Karpas-422 (cell line): Measurements from ENCODE around the gene FRMD3. TPM values are rescaled to one million over a fixed set of nuclear protein-coding genes. Genes with fewer than 3 reads are reported as not detected.

Source experiments
- DNase-seq: peaks from one replicate; pipeline ENCODE4 v3.0.0-alpha.2; 2015
- H2AFZ ChIP-seq: fragments of 200-600 bp; sonication (generic); 2 replicates; pipeline ENCODE4 v1.6.1; 2014; ENCODE audit warnings: antibody characterized with exemption, low read length, mixed read lengths
- H3K27ac ChIP-seq: fragments of 200-600 bp; sonication (generic); 2 replicates; pipeline ENCODE4 v1.5.1; 2014; ENCODE audit warnings: mild to moderate bottlenecking, low read length, moderate library complexity
- H3K27me3 ChIP-seq: fragments of 200-600 bp; sonication (generic); 2 replicates; pipeline ENCODE4 v1.6.1; 2014; ENCODE audit warnings: low read length, mixed read lengths
- H3K36me3 ChIP-seq: fragments of 200-600 bp; sonication (generic); 2 replicates; pipeline ENCODE4 v1.6.1; 2014; ENCODE audit warnings: low read length, mixed read lengths; ENCODE audit not compliant: insufficient read depth
- H3K4me1 ChIP-seq: fragments of 200-600 bp; sonication (generic); 2 replicates; pipeline ENCODE4 v1.6.1; 2014; ENCODE audit warnings: mild to moderate bottlenecking, low read length, mixed read lengths
- H3K4me2 ChIP-seq: fragments of 200-600 bp; sonication (generic); 2 replicates; pipeline ENCODE4 v1.6.1; 2014; ENCODE audit warnings: low read length, low read depth, mild to moderate bottlenecking; ENCODE audit not compliant: poor library complexity, severe bottlenecking
- H3K4me3 ChIP-seq: fragments of 200-600 bp; sonication (generic); 2 replicates; pipeline ENCODE4 v1.5.1; 2014; ENCODE audit warnings: mild to moderate bottlenecking, antibody characterized with exemption, low read length, mixed read lengths
- H3K79me2 ChIP-seq: fragments of 200-600 bp; sonication (generic); 2 replicates; pipeline ENCODE4 v1.6.1; 2014; ENCODE audit warnings: mild to moderate bottlenecking, low read length, mixed read lengths
- H3K9ac ChIP-seq: fragments of 200-600 bp; sonication (generic); 2 replicates; pipeline ENCODE4 v1.6.0; 2014; ENCODE audit warnings: low read length
- H3K9me2 ChIP-seq: fragments of 200-600 bp; sonication (generic), shearing (Covaris generic); replicated peaks from 2 replicates; pipeline ENCODE4 v1.6.0; 2014; ENCODE audit warnings: mild to moderate bottlenecking, low read length, moderate library complexity; ENCODE audit not compliant: insufficient read depth
- H3K9me3 ChIP-seq: fragments of 300-700, 200-600 bp; sonication (generic); 2 replicates; pipeline ENCODE4 v1.6.1; 2014; ENCODE audit warnings: low read length, mixed read lengths
- H4K20me1 ChIP-seq: fragments of 200-600 bp; sonication (generic); 2 replicates; pipeline ENCODE4 v1.6.1; 2014; ENCODE audit warnings: mild to moderate bottlenecking, antibody characterized with exemption, low read length, low read depth; ENCODE audit not compliant: insufficient read depth
- total RNA-seq: library from RNA; depleted of rRNA; stranded (reverse); fragments of >200 nt; shearing (Covaris generic); gene quantifications from 2 replicates; pipeline ENCODE4 v1.2.3, GENCODE V29; 2014; ENCODE audit warnings: low replicate concordance

FRMD3 gene
- total RNA-seq, 1 experiment from 2014 or later = not detected

DNA sequence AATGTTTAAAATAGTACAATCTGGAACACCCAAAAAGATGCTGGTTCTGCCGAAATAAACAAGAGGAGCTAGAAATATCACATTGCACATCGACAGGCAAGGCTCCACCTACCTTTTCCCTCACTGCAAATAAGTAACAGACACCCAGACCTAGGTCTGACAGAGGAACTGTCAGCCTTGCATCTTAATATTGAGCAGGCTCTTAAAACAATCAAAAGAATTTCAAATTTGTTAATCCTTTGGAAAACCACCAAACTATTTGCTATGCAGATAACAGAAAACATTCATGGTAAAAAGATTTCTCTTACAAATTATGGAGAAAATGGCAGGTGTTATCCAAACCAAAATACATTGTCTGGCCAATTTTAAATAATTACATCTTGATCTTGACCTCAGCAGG is 71.3 kb downstream of the FRMD3 start:
- H3K79me2 ChIP-seq = no peaks in the 10 kb centered on the region
- no peak overlapping the region for H3K4me2 ChIP-seq
- H3K27me3 ChIP-seq = no peaks in the 10 kb centered on the region
- H3K27ac ChIP-seq = no peak overlapping the region
- H3K9me3 ChIP-seq = no peaks in the 10 kb centered on the region
- H3K36me3 ChIP-seq = no peaks in the 10 kb centered on the region
- H3K4me1 ChIP-seq = no peaks in the 10 kb centered on the region
- no peak overlapping the region for H2AFZ ChIP-seq
- no peak overlapping the region for H3K4me3 ChIP-seq
- H3K9me2 ChIP-seq = no peaks in the 10 kb centered on the region
- no peak for DNase-seq
- no peaks in the 10 kb centered on the region for H4K20me1 ChIP-seq
- no peak overlapping the region for H3K9ac ChIP-seq

DNA sequence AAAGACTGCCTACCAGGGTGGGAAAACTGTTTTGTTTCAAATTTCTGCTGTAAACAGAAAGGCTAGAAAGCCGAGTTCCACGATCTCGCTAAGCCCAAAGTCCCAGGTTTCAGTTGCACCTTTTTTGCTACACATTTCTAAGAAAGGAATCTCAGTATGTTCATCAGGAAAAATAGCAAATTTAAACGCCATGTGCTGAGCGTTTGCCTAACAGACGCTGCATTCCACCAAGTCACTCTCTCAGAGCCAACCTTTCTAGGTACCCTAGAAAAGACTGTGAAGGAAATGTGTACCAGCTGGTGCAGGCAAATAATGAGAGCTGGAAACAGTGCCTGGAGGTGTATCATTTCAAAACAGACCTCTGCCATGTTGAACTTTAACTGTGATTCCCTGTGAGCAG is 71.8 kb downstream of the FRMD3 start:
- Histone ChIP-seq H3K79me2 (no peaks in the 10 kb centered on the region), H3K9me2 (no peaks in the 10 kb centered on the region), H3K9ac (no peak overlapping the region), H3K4me3 (no peak overlapping the region), H3K9me3 (no peaks in the 10 kb centered on the region), H4K20me1 (no peaks in the 10 kb centered on the region), H3K27ac (no peak overlapping the region), H3K27me3 (no peaks in the 10 kb centered on the region), H3K4me1 (no peaks in the 10 kb centered on the region), H3K36me3 (no peaks in the 10 kb centered on the region), H3K4me2 (no peak overlapping the region), H2AFZ (no peak overlapping the region)
- no peak for DNase-seq

DNA sequence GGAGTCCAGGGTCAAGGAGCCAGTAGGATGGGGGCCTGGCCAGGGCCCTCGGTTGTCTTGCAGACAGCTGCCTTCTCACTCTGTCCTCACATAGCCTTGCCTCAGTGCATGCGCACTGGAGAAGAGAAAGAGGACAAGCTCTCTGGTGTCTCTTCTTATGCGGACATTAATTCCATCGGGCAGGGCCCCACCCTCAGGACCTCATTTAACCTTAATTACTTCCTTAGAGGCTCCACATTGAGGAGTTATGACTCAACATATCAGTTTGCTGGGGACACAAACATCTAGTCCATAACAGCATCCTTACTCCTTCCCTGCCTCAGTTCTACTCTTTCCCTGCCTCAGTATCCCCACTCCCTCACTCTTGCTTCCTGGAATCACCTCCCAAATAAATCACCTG is 78.4 kb downstream of the FRMD3 start:
- DNase-seq = no peak
- Histone ChIP-seq H3K79me2 (no peaks in the 10 kb centered on the region), H3K9me3 (no peaks in the 10 kb centered on the region), H3K4me1 (no peaks in the 10 kb centered on the region), H3K36me3 (no peaks in the 10 kb centered on the region), H3K9ac (no peak overlapping the region), H4K20me1 (no peaks in the 10 kb centered on the region), H3K4me3 (no peak overlapping the region), H3K4me2 (no peak overlapping the region), H3K9me2 (no peaks in the 10 kb centered on the region), H2AFZ (no peak overlapping the region), H3K27ac (no peak overlapping the region), H3K27me3 (no peaks in the 10 kb centered on the region)

DNA sequence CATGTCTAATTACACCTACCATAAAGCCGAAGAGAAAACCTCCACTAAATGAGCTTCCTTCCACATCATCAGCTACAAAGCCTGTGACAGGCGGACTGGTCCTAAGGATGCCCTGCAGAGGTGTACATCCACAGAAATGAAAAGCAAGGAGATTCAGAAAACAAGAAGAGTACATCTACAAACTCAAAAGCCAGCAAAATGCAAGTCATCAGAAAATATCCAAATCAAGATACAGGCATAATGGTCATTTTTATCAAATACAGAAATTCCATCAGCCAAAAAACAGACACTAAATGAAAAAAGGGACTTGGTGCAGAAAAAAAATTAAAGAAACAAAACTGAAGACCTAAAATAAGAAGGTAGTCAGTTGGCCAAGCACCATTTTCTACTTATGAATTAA is 79.7 kb downstream of the FRMD3 start:
- Histone ChIP-seq H3K27me3 (no peaks in the 10 kb centered on the region), H3K4me1 (no peaks in the 10 kb centered on the region), H2AFZ (no peak overlapping the region), H3K9me2 (no peaks in the 10 kb centered on the region), H3K9me3 (no peaks in the 10 kb centered on the region), H3K36me3 (no peaks in the 10 kb centered on the region), H3K9ac (no peak overlapping the region), H3K4me3 (no peak overlapping the region), H4K20me1 (no peaks in the 10 kb centered on the region), H3K27ac (no peak overlapping the region), H3K79me2 (no peaks in the 10 kb centered on the region), H3K4me2 (no peak overlapping the region)
- no peak for DNase-seq

GRCh38 chr9:83457005-83457404 is 81.2 kb downstream of the FRMD3 start:
- DNase-seq = no peak
- H3K4me1 ChIP-seq = no peaks in the 10 kb centered on the region
- H3K79me2 ChIP-seq = no peaks in the 10 kb centered on the region
- H3K9me3 ChIP-seq = no peaks in the 10 kb centered on the region
- H2AFZ ChIP-seq = no peak overlapping the region
- no peak overlapping the region for H3K27ac ChIP-seq
- H4K20me1 ChIP-seq = no peaks in the 10 kb centered on the region
- no peak overlapping the region for H3K9ac ChIP-seq
- H3K36me3 ChIP-seq = no peaks in the 10 kb centered on the region
- no peaks in the 10 kb centered on the region for H3K27me3 ChIP-seq
- no peaks in the 10 kb centered on the region for H3K9me2 ChIP-seq
- no peak overlapping the region for H3K4me3 ChIP-seq
- no peak overlapping the region for H3K4me2 ChIP-seq

- Histone ChIP-seq H3K27ac (no peak overlapping the region), H3K27me3 (no peaks in the 10 kb centered on the region), H3K4me3 (no peak overlapping the region), H3K4me1 (no peaks in the 10 kb centered on the region), H3K79me2 (no peaks in the 10 kb centered on the region), H4K20me1 (no peaks in the 10 kb centered on the region), H3K4me2 (no peak overlapping the region), H3K9ac (no peak overlapping the region), H3K9me3 (no peaks in the 10 kb centered on the region), H2AFZ (no peak overlapping the region), H3K36me3 (no peaks in the 10 kb centered on the region), H3K9me2 (no peaks in the 10 kb centered on the region)
- no peak for DNase-seq
Measured at GRCh38 chr9:83456226-83456625, 82.0 kb downstream of the FRMD3 start.

DNA sequence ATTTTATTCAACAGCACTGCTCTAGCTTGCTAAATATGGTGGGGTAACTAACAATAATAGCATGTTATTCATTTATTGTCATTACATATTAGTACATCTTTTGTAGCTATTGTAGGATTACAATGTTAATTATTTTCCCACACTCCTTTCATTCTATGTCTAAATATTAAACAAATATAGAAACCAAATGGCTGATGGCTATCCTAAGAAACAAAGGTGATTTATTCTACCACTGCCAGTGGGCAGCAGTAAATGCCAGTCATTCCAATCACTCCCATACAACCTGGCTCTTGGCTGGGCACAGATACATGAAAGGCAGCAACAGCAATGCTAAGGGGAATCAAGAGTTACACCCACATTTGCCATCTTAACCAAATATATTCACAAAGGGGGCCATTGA is 84.1 kb downstream of the FRMD3 start:
- Histone ChIP-seq H3K9ac (no peak overlapping the region), H3K27me3 (no peaks in the 10 kb centered on the region), H3K79me2 (no peaks in the 10 kb centered on the region), H3K36me3 (no peaks in the 10 kb centered on the region), H4K20me1 (no peaks in the 10 kb centered on the region), H3K27ac (no peak overlapping the region), H3K9me3 (no peaks in the 10 kb centered on the region), H3K4me2 (no peak overlapping the region), H2AFZ (no peak overlapping the region), H3K4me1 (no peaks in the 10 kb centered on the region), H3K9me2 (no peaks in the 10 kb centered on the region), H3K4me3 (no peak overlapping the region)
- DNase-seq = no peak

- H3K9me2 ChIP-seq = no peaks in the 10 kb centered on the region
- no peaks in the 10 kb centered on the region for H3K9me3 ChIP-seq
- no peaks in the 10 kb centered on the region for H3K4me1 ChIP-seq
- no peak for DNase-seq
- H3K4me3 ChIP-seq = no peak overlapping the region
- H3K9ac ChIP-seq = no peak overlapping the region
- no peaks in the 10 kb centered on the region for H4K20me1 ChIP-seq
- H2AFZ ChIP-seq = no peak overlapping the region
- no peaks in the 10 kb centered on the region for H3K79me2 ChIP-seq
- no peaks in the 10 kb centered on the region for H3K36me3 ChIP-seq
- H3K27me3 ChIP-seq = no peaks in the 10 kb centered on the region
- H3K4me2 ChIP-seq = no peak overlapping the region
- H3K27ac ChIP-seq = no peak overlapping the region
Measured at GRCh38 chr9:83451308-83451707, 86.9 kb downstream of the FRMD3 start.

DNA sequence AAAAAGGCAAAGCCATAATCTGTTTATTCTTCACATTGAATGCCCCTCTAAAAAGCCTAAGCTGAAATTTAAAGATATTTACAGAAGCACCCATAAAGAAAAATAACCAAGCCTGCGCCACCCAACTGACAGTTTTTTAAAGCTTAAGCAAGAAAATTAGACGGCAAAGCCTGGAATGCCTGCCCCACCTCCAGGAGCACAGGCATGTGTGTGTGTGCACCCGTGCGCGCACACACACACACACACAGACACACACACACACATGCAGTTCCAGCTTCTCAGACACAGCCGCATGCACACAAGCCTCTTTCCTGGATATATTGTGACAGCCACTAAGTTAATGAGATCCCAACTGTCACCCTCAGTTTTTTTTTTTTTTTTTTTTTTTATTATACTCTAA is 88.2 kb downstream of the FRMD3 start:
- Histone ChIP-seq H3K4me2 (no peak overlapping the region), H3K36me3 (no peaks in the 10 kb centered on the region), H3K9ac (no peak overlapping the region), H4K20me1 (no peaks in the 10 kb centered on the region), H3K4me3 (no peak overlapping the region), H3K9me3 (no peaks in the 10 kb centered on the region), H3K27ac (no peak overlapping the region), H3K79me2 (no peaks in the 10 kb centered on the region), H2AFZ (no peak overlapping the region), H3K27me3 (no peaks in the 10 kb centered on the region), H3K9me2 (no peaks in the 10 kb centered on the region), H3K4me1 (no peaks in the 10 kb centered on the region)
- no peak for DNase-seq
